HEK293 (cell line): Measurements from ENCODE around the gene SIN3A.

Experiments used
- GFI1B ChIP-seq: fragments of 450-650 bp; formaldehyde crosslinking; IDR thresholded peaks from 2 replicates; pipeline ENCODE4 v1.5.1; 2016; ENCODE audit warnings: missing biosample characterization, missing genetic modification characterization
- MZF1 ChIP-seq: fragments of 450-650 bp; formaldehyde crosslinking; IDR thresholded peaks from 2 replicates; pipeline ENCODE4 v1.5.1; 2017; ENCODE audit warnings: missing biosample characterization, missing genetic modification characterization, borderline replicate concordance
- PBX3 ChIP-seq: sonication (generic); formaldehyde crosslinking; IDR thresholded peaks from 2 replicates; pipeline ENCODE4 v1.8.1; 2022; ENCODE audit warnings: mild to moderate bottlenecking, moderate library complexity, missing genetic modification reagents
- PRDM1 ChIP-seq: fragments of 450-650 bp; formaldehyde crosslinking; IDR thresholded peaks from 2 replicates; pipeline ENCODE4; 2016; ENCODE audit warnings: missing biosample characterization, missing genetic modification characterization
- WT1 ChIP-seq: fragments of 450-650 bp; formaldehyde crosslinking; IDR thresholded peaks from 2 replicates; pipeline ENCODE4 v1.5.1; 2016; ENCODE audit warnings: missing biosample characterization, missing genetic modification characterization
- ZBTB8A ChIP-seq: fragments of 450-650 bp; formaldehyde crosslinking; IDR thresholded peaks from 2 replicates; pipeline ENCODE4 v1.5.1; 2016; ENCODE audit warnings: missing biosample characterization, missing genetic modification characterization
- ZFP41 ChIP-seq: fragments of 450-650 bp; formaldehyde crosslinking; IDR thresholded peaks from 2 replicates; pipeline ENCODE4 v1.5.1; 2016; ENCODE audit warnings: missing biosample characterization, missing genetic modification characterization, borderline replicate concordance
- ZNF132 ChIP-seq: fragments of 450-650 bp; formaldehyde crosslinking; IDR thresholded peaks from 2 replicates; pipeline ENCODE4 v1.5.1; 2017; ENCODE audit warnings: missing biosample characterization, missing genetic modification characterization, borderline replicate concordance
- ZNF146 ChIP-seq: fragments of 450-650 bp; formaldehyde crosslinking; IDR thresholded peaks from 2 replicates; pipeline ENCODE4 v1.5.1; 2016; ENCODE audit warnings: missing biosample characterization, missing genetic modification characterization
- ZNF155 ChIP-seq: fragments of 450-650 bp; formaldehyde crosslinking; IDR thresholded peaks from 2 replicates; pipeline ENCODE4 v1.5.1; 2016; ENCODE audit warnings: missing biosample characterization, missing genetic modification characterization
- ZNF16 ChIP-seq: fragments of 450-650 bp; formaldehyde crosslinking; IDR thresholded peaks from 2 replicates; pipeline ENCODE4 v1.5.1; 2016; ENCODE audit warnings: low read depth, missing biosample characterization, missing genetic modification characterization
- ZNF23 ChIP-seq: fragments of 450-650 bp; formaldehyde crosslinking; IDR thresholded peaks from 2 replicates; pipeline ENCODE4 v1.5.1; 2016; ENCODE audit warnings: missing biosample characterization, missing genetic modification characterization, borderline replicate concordance
- ZNF239 ChIP-seq: fragments of 450-650 bp; formaldehyde crosslinking; IDR thresholded peaks from 2 replicates; pipeline ENCODE4 v1.5.1; 2016; ENCODE audit warnings: missing biosample characterization, missing genetic modification characterization
- ZNF280D ChIP-seq: fragments of 450-650 bp; formaldehyde crosslinking; IDR thresholded peaks from 2 replicates; pipeline ENCODE4 v1.5.1; 2016; ENCODE audit warnings: missing biosample characterization, missing genetic modification characterization
- ZNF311 ChIP-seq: fragments of 450-650 bp; formaldehyde crosslinking; IDR thresholded peaks from 2 replicates; pipeline ENCODE4 v1.5.1; 2017; ENCODE audit warnings: missing biosample characterization, missing genetic modification characterization, borderline replicate concordance
- ZNF473 ChIP-seq: fragments of 450-650 bp; formaldehyde crosslinking; IDR thresholded peaks from 2 replicates; pipeline ENCODE4 v1.5.1; 2017; ENCODE audit warnings: missing biosample characterization, missing genetic modification characterization
- ZNF48 ChIP-seq: fragments of 450-650 bp; formaldehyde crosslinking; IDR thresholded peaks from 2 replicates; pipeline ENCODE4 v1.5.1; 2016; ENCODE audit warnings: missing biosample characterization, missing genetic modification characterization
- ZNF560 ChIP-seq: fragments of 450-650 bp; formaldehyde crosslinking; IDR thresholded peaks from 2 replicates; pipeline ENCODE4 v1.5.1; 2017; ENCODE audit warnings: missing biosample characterization, missing genetic modification characterization, borderline replicate concordance
- ZNF610 ChIP-seq: fragments of 450-650 bp; formaldehyde crosslinking; IDR thresholded peaks from 2 replicates; pipeline ENCODE4 v1.5.1; 2016; ENCODE audit warnings: missing biosample characterization, missing genetic modification characterization, borderline replicate concordance
- ZNF654 ChIP-seq: fragments of 450-650 bp; formaldehyde crosslinking; IDR thresholded peaks from 2 replicates; pipeline ENCODE4 v1.5.1; 2016; ENCODE audit warnings: low read depth, missing biosample characterization, missing genetic modification characterization
- ZSCAN18 ChIP-seq: fragments of 450-650 bp; formaldehyde crosslinking; IDR thresholded peaks from 2 replicates; pipeline ENCODE4 v1.5.1; 2016; ENCODE audit warnings: missing biosample characterization, missing genetic modification characterization
- ZSCAN30 ChIP-seq: fragments of 450-650 bp; IDR thresholded peaks from 2 replicates; pipeline ENCODE4 v1.5.1; 2018; ENCODE audit warnings: missing biosample characterization, mild to moderate bottlenecking, missing genetic modification characterization, moderate library complexity
- ZSCAN5A ChIP-seq: fragments of 450-650 bp; formaldehyde crosslinking; IDR thresholded peaks from 2 replicates; pipeline ENCODE4 v1.5.1; 2016; ENCODE audit warnings: missing biosample characterization, missing genetic modification characterization
- ZXDB ChIP-seq: fragments of 450-650 bp; formaldehyde crosslinking; IDR thresholded peaks from 2 replicates; pipeline ENCODE4 v1.5.1; 2016; ENCODE audit warnings: missing biosample characterization, missing genetic modification characterization
- TF ChIP-seq, protein P1 (sequence below): fragments of 450-650 bp; formaldehyde crosslinking; IDR thresholded peaks from 2 replicates; pipeline ENCODE4 v1.5.1; 2016; ENCODE audit warnings: missing biosample characterization, missing genetic modification characterization
- TF ChIP-seq, protein P2 (sequence below): fragments of 450-650 bp; formaldehyde crosslinking; IDR thresholded peaks from 2 replicates; pipeline ENCODE4 v1.5.1; 2017; ENCODE audit warnings: missing biosample characterization, mild to moderate bottlenecking, missing genetic modification characterization, moderate library complexity
- TF ChIP-seq, protein P3 (sequence below): fragments of 450-650 bp; formaldehyde crosslinking; IDR thresholded peaks from 2 replicates; pipeline ENCODE4 v1.5.1; 2016; ENCODE audit warnings: missing biosample characterization, missing genetic modification characterization
- TF ChIP-seq, protein P4 (sequence below): fragments of 450-650 bp; formaldehyde crosslinking; IDR thresholded peaks from 2 replicates; pipeline ENCODE4 v1.5.1; 2016; ENCODE audit warnings: missing biosample characterization, missing genetic modification characterization

The SIN3A gene

DNA sequence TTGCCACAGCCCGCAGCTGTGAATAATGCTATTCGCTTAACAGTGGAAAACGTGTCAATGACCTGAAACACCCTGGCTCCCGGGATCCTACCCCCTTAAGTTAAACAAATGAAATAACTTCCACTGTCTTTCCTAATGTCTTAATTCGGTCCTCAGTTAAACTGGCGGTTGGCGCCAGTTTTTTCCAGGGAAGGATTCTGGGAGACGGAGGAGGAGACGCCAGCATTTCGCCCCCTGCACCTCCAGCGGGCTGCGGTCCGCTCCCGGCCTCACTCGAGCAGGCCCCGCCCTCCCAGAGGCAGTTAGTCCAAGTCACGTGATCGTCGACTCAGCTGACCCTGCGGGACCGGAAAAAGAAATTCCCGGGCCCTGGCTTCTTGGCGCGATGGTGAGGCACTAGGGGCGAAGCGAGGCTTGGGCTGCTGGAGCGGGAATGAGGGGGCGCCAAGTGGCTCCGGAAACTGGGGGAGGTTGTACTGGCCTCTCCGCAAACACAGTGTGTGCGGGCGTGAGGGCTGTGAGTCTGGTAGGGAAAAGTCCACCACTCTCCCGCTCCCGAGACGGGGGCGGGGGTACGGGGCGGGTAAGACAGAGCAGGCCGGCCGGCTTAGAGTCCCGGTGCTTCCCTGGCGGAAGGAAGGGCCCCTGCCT is 115.7 kb downstream of the SIN3A start, which contains the start of gene COMMD4 (continued):
- TF ChIP-seq PBX3 (CRISPR knock-in tag) (peak; percentile 66; the same call in 1 of the 2 replicates), ZNF239 (tag by site-specific recombination) (no peak), ZNF280D (tag by site-specific recombination) (no peak), ZNF654 (tag by site-specific recombination) (no peak), ZXDB (tag by site-specific recombination) (peak; percentile 97), GFI1B (no peak), ZNF311 (tag by site-specific recombination) (no peak), ZSCAN18 (peak; percentile 28; the same call in 1 of the 2 replicates), PRDM1 (tag by site-specific recombination) (no peak), ZSCAN30 (tag by site-specific recombination) (peak; percentile 81; the same call in 1 of the 2 replicates), ZSCAN5A (0 out of 2 replicates have a peak, but pooled peaks have one; percentile 81), WT1 (tag by site-specific recombination) (peak; percentile 32; the same call in 1 of the 2 replicates), ZNF155 (tag by site-specific recombination) (no peak), ZNF48 (tag by site-specific recombination) (no peak), MZF1 (tag by site-specific recombination) (0 out of 2 replicates have a peak, but pooled peaks have one; percentile 12), ZNF473 (tag by site-specific recombination) (no peak), ZNF132 (tag by site-specific recombination) (no peak), ZFP41 (tag by site-specific recombination) (no peak), ZNF560 (no peak), ZNF23 (tag by site-specific recombination) (no peak), ZNF146 (tag by site-specific recombination) (peak; percentile 84), ZNF16 (no peak), ZBTB8A (peak; percentile 65), ZNF610 (peak; percentile 82)
- TF ChIP-seq, protein P1, sequence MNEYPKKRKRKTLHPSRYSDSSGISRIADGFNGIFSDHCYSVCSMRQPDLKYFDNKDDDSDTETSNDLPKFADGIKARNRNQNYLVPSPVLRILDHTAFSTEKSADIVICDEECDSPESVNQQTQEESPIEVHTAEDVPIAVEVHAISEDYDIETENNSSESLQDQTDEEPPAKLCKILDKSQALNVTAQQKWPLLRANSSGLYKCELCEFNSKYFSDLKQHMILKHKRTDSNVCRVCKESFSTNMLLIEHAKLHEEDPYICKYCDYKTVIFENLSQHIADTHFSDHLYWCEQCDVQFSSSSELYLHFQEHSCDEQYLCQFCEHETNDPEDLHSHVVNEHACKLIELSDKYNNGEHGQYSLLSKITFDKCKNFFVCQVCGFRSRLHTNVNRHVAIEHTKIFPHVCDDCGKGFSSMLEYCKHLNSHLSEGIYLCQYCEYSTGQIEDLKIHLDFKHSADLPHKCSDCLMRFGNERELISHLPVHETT: peak; percentile 91
- TF ChIP-seq, protein P2, sequence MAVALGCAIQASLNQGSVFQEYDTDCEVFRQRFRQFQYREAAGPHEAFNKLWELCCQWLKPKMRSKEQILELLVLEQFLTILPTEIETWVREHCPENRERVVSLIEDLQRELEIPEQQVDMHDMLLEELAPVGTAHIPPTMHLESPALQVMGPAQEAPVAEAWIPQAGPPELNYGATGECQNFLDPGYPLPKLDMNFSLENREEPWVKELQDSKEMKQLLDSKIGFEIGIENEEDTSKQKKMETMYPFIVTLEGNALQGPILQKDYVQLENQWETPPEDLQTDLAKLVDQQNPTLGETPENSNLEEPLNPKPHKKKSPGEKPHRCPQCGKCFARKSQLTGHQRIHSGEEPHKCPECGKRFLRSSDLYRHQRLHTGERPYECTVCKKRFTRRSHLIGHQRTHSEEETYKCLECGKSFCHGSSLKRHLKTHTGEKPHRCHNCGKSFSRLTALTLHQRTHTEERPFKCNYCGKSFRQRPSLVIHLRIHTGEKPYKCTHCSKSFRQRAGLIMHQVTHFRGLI (tag by site-specific recombination): peak; percentile 76
- TF ChIP-seq, protein P3, sequence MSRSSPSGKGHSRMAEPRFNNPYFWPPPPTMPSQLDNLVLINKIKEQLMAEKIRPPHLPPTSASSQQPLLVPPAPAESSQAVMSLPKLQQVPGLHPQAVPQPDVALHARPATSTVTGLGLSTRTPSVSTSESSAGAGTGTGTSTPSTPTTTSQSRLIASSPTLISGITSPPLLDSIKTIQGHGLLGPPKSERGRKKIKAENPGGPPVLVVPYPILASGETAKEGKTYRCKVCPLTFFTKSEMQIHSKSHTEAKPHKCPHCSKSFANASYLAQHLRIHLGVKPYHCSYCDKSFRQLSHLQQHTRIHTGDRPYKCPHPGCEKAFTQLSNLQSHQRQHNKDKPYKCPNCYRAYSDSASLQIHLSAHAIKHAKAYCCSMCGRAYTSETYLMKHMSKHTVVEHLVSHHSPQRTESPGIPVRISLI (tag by site-specific recombination): peak; percentile 97
- TF ChIP-seq, protein P4, sequence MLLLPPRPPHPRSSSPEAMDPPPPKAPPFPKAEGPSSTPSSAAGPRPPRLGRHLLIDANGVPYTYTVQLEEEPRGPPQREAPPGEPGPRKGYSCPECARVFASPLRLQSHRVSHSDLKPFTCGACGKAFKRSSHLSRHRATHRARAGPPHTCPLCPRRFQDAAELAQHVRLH (tag by site-specific recombination): peak; percentile 94
